CD4-positive, alpha-beta T cell treated with Interleukin-15 for 4 hours (primary cell): ENCODE measurements around the gene SLK.

ENCODE experiments used
- DNase-seq: peaks from one replicate; pipeline ENCODE4 v3.0.0-alpha.2; 2020; ENCODE audit warnings: low spot score

The SLK gene

GRCh38 chr10:103966671-103967447 lies at the start of gene SLK:
TSS of gene SLK (plus strand) at chr10:103967140. CDS start at chr10:103967746, 606 bp downstream.
- peak; percentile 81 for DNase-seq

GRCh38 chr10:103917302-103918052 lies 49.5 kb upstream of the SLK start:
- DNase-seq = no peak

- peak; percentile 94 for DNase-seq
These were observed 48.7 kb upstream of the SLK start, which contains the start of gene STN1 for GRCh38 chr10:103918053-103918846. TSS of gene STN1 (minus strand) at chr10:103918184. CDS start at chr10:103917594, 590 bp downstream.

- no peak for DNase-seq
These were observed 47.3 kb upstream of the SLK start for GRCh38 chr10:103919648-103920025.

- DNase-seq = no peak
These were observed 45.7 kb upstream of the SLK start for GRCh38 chr10:103921248-103921647.

GRCh38 chr10:103921750-103922195 lies 45.2 kb upstream of the SLK start:
- no peak for DNase-seq

- DNase-seq = no peak
These were observed 44.3 kb upstream of the SLK start for GRCh38 chr10:103922659-103923058.

GRCh38 chr10:103923502-103923901 lies 43.4 kb upstream of the SLK start:
- DNase-seq = no peak

- DNase-seq = no peak
These were observed 41.3 kb upstream of the SLK start for GRCh38 chr10:103925591-103925990.

GRCh38 chr10:103926722-103927319 lies 40.1 kb upstream of the SLK start:
- DNase-seq = no peak

- DNase-seq = no peak
These were observed 38.2 kb upstream of the SLK start for GRCh38 chr10:103928784-103929183.

GRCh38 chr10:103929381-103929921 lies 37.5 kb upstream of the SLK start:
- DNase-seq = no peak

- no peak for DNase-seq
These were observed 36.5 kb upstream of the SLK start for GRCh38 chr10:103930449-103930848.

GRCh38 chr10:103930881-103931280 lies 36.1 kb upstream of the SLK start:
- DNase-seq = no peak

GRCh38 chr10:103931603-103932002 lies 35.3 kb upstream of the SLK start:
- DNase-seq = no peak

GRCh38 chr10:103932271-103932670 lies 34.7 kb upstream of the SLK start:
- no peak for DNase-seq

GRCh38 chr10:103932971-103933370 lies 34.0 kb upstream of the SLK start:
- no peak for DNase-seq

- no peak for DNase-seq
These were observed 33.3 kb upstream of the SLK start for GRCh38 chr10:103933557-103934121.

GRCh38 chr10:103934308-103934707 lies 32.6 kb upstream of the SLK start:
- no peak for DNase-seq

GRCh38 chr10:103936022-103936421 lies 30.9 kb upstream of the SLK start:
- no peak for DNase-seq

- no peak for DNase-seq
These were observed 27.4 kb upstream of the SLK start for GRCh38 chr10:103939522-103939921.
